ENCODE results near the gene FGGY.

DNA sequence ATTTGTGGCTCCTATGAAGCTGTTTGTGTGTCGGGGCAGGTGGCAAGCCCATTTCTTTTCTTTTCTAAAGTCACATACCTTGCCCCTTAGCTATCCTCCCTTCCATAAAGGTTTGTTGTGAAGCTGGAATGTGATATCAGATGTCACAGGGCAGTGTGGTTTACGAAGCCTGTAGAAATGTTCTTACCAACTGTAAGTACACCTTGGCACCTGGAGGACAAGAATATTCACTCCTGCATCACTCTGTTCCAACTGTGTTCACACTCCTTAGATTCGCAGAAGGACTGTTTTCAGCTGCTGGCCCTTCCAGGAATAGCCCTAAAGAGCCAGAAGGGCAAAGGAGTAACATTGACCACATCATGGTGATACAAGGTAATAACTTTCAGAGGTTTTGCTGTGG, 176.9 kb downstream of the FGGY start:
- TF ChIP-seq EZH2 (IDR thresholded peaks at IDR 0.05) (no peak), POLR2AphosphoS5 (IDR thresholded peaks at IDR 0.05; ENCODE audit: borderline replicate concordance, low read depth, low read length) (no peak), FOXP2 (optimal IDR thresholded peaks at IDR 0.05; ENCODE audit: control extremely low read depth, extremely low read length, insufficient read depth) (no peak)
